Endothelial cell of umbilical vein (primary cell): ENCODE data around the gene CLEC4M. TPM values are rescaled to one million over a fixed set of nuclear protein-coding genes. Genes with fewer than 3 reads are reported as not detected.
"Not testable (repeated sequence)": the region's sequence is repeated elsewhere in the genome, so short reads cannot be mapped to it uniquely, and the experiment has no call there.

Experiments used
- BruUV-seq: library from RNA; stranded (reverse); fragments of 400-500 nt; replicated peaks from 2 replicates; lab custom pipeline; 2021; lab: Mats Ljungman, UMichigan
- CTCF ChIA-PET: fragments of 300-600, 350-600 bp; sonication (Branson Sonifier 250); formaldehyde crosslinking; loops from one replicate; lab custom pipeline; 2021; ENCODE audit warnings: antibody characterized with exemption, inconsistent platforms; lab: Charles Lee
- POLR2A ChIA-PET: fragments of 300-600, 350-600 bp; sonication (Branson Sonifier 250); formaldehyde crosslinking; loops from one replicate; lab custom pipeline; 2021; ENCODE audit warnings: antibody characterized with exemption, inconsistent platforms; lab: Charles Lee
- DNase-seq: peaks from one replicate; pipeline ENCODE4 v3.0.0-alpha.2; 2011; ENCODE audit warnings: low read depth, low spot score
- FAIRE-seq: peaks from 2 replicates; lab custom pipeline; 2011; peaks lifted over from hg19 to GRCh38; lab: Jason Lieb, UNC
- H2AFZ ChIP-seq: 2 replicates; pipeline ENCODE4 v1.6.0; 2012; ENCODE audit warnings: low read depth, low read length, control low read depth, inconsistent platforms
- H3K27ac ChIP-seq: 2 replicates; pipeline ENCODE4 v1.5.1; 2011; ENCODE audit warnings: low read depth, mild to moderate bottlenecking, control low read depth, low read length, moderate library complexity; ENCODE audit not compliant: insufficient read depth
- H3K27me3 ChIP-seq, 2 experiments: 2 replicates each; pipeline versions ENCODE4 v1.6.0 to v1.6.1; 2011; ENCODE audit warnings: low read length in 2 of 2, mixed read lengths in 1 of 2; ENCODE audit not compliant: control insufficient read depth in 2 of 2, insufficient read depth in 2 of 2
- H3K36me3 ChIP-seq, 2 experiments: 2 replicates in 1 of 2; 3 replicates in 1 of 2; pipeline ENCODE4 v1.5.1; 2011; ENCODE audit warnings: low read length in 2 of 2, mild to moderate bottlenecking in 1 of 2, moderate library complexity in 1 of 2; ENCODE audit not compliant: control insufficient read depth in 2 of 2, insufficient read depth in 2 of 2; ENCODE audit errors: extremely low read depth in 1 of 2
- H3K4me1 ChIP-seq: 3 replicates; pipeline ENCODE4 v1.5.1; 2011; ENCODE audit warnings: mild to moderate bottlenecking, low read length; ENCODE audit not compliant: control insufficient read depth, insufficient read depth; ENCODE audit errors: extremely low read depth
- H3K4me2 ChIP-seq: 2 replicates; pipeline ENCODE4 v1.6.1; 2011; ENCODE audit warnings: low read length, control low read depth, mixed read lengths; ENCODE audit not compliant: insufficient read depth
- H3K4me3 ChIP-seq, 3 experiments: fragments of 200-600 bp in 1 of 3; sonication (generic), shearing (Covaris generic) in 1 of 3; replicated peaks in 1 of 3; 2 replicates each; pipeline ENCODE4 v1.5.1; 2011 to 2016; ENCODE audit warnings: control low read depth in 3 of 3, low read length in 3 of 3, mild to moderate bottlenecking in 2 of 3, inconsistent platforms in 1 of 3, low read depth in 1 of 3, moderate library complexity in 1 of 3; ENCODE audit not compliant: insufficient read depth in 1 of 3
- H3K79me2 ChIP-seq: 2 replicates; pipeline ENCODE4 v1.6.0; 2012; ENCODE audit warnings: low read length, inconsistent platforms; ENCODE audit not compliant: control insufficient read depth, insufficient read depth
- H3K9ac ChIP-seq: replicated peaks from 2 replicates; pipeline ENCODE3; 2011; ENCODE audit warnings: low read length, control low read depth; ENCODE audit not compliant: insufficient read depth; ENCODE audit errors: extremely low read depth
- H3K9me1 ChIP-seq: replicated peaks from 3 replicates; pipeline ENCODE4 v1.6.0; 2011; ENCODE audit warnings: mild to moderate bottlenecking, low read length; ENCODE audit not compliant: control insufficient read depth, insufficient read depth; ENCODE audit errors: extremely low read depth
- H3K9me3 ChIP-seq: replicated peaks from 2 replicates; pipeline ENCODE4 v1.5.1; 2012; ENCODE audit warnings: low read length, inconsistent platforms; ENCODE audit not compliant: control insufficient read depth, insufficient read depth
- H4K20me1 ChIP-seq: replicated peaks from 2 replicates; pipeline ENCODE3; 2011; ENCODE audit warnings: mild to moderate bottlenecking, low read length; ENCODE audit not compliant: control insufficient read depth, insufficient read depth; ENCODE audit errors: extremely low read depth
- CTCF ChIP-seq, 2 donors: IDR thresholded peaks; 1 replicate in 1 of 2; 2 replicates in 1 of 2; pipeline ENCODE4 v1.5.1; 2011; ENCODE audit warnings: low read length in 2 of 2, mild to moderate bottlenecking in 2 of 2, moderate library complexity in 2 of 2, control low read depth in 1 of 2, inconsistent platforms in 1 of 2, low read depth in 1 of 2; ENCODE audit not compliant: insufficient read depth in 1 of 2; ENCODE audit errors: extremely low read depth in 1 of 2
- EZH2 ChIP-seq: IDR thresholded peaks from 2 replicates; pipeline ENCODE4 v1.6.1; 2012; ENCODE audit warnings: borderline replicate concordance, low read depth, mild to moderate bottlenecking, moderate library complexity, low read length, inconsistent platforms; ENCODE audit not compliant: severe bottlenecking
- FOS ChIP-seq: IDR thresholded peaks from 2 replicates; pipeline ENCODE4 v1.6.1; 2011; ENCODE audit warnings: mild to moderate bottlenecking, low read length, moderate library complexity, borderline replicate concordance; ENCODE audit not compliant: insufficient read depth
- GATA2 ChIP-seq: IDR thresholded peaks from 2 replicates; pipeline ENCODE4 v1.7.0; 2011; ENCODE audit warnings: low read depth, mild to moderate bottlenecking, moderate library complexity, mixed read lengths, low read length; ENCODE audit not compliant: insufficient read length, insufficient read depth
- JUN ChIP-seq: IDR thresholded peaks from 2 replicates; pipeline ENCODE4 v1.6.1; 2011; ENCODE audit warnings: borderline replicate concordance, low read depth; ENCODE audit not compliant: insufficient read length, insufficient read depth
- MAX ChIP-seq: IDR thresholded peaks from 2 replicates; pipeline ENCODE4 v1.6.1; 2011; ENCODE audit not compliant: insufficient read depth, insufficient read length
- MYC ChIP-seq: IDR thresholded peaks from one replicate; pipeline ENCODE4 v1.6.1; 2011; ENCODE audit warnings: mild to moderate bottlenecking, low read depth, low read length
- POLR2A ChIP-seq: IDR thresholded peaks from 2 replicates; pipeline ENCODE4 v1.6.1; 2012; ENCODE audit warnings: low read depth, mild to moderate bottlenecking, control low read depth, low read length
- POLR2AphosphoS5 ChIP-seq: IDR thresholded peaks from 2 replicates; pipeline ENCODE4 v1.6.1; 2012; ENCODE audit warnings: low read depth, mild to moderate bottlenecking, control low read depth, low read length, moderate library complexity; ENCODE audit not compliant: insufficient read depth
- dilution Hi-C: fragments of 300-500 bp; cut with MboI; formaldehyde crosslinking; loops from one replicate; pipeline ENCODE4 v1.15.0; 2019; ENCODE audit warnings: low sequenced_read_pairs; ENCODE audit not compliant: extremely low pct_ligation_motif_present
- intact Hi-C: fragments of 100-400 bp; cut with micrococcal nuclease; formaldehyde crosslinking; loops from one replicate; pipeline ENCODE4 v1.10.0; 2022
- polyA plus RNA-seq, 4 experiments: library from polyadenylated mRNA; depleted of rRNA in 3 of 4; stranded (reverse) in 3 of 4; unstranded in 1 of 4; fragments of >200 nt; gene quantifications; 2 replicates each; pipeline versions ENCODE4 v1.2.1 to v1.2.3, GENCODE V29; 2011 to 2012; ENCODE audit warnings: missing spikeins in 1 of 4
- total RNA-seq: library from RNA; stranded (reverse); gene quantifications from 2 replicates; pipeline ENCODE4 v1.2.3, GENCODE V29; 2021

CLEC4M gene
- total and polyA plus RNA-seq, 2 donors (not counting 3 experiments of a cell fraction or from before 2014, with no cell fraction given): 0.46 to 1.0 TPM

DNA sequence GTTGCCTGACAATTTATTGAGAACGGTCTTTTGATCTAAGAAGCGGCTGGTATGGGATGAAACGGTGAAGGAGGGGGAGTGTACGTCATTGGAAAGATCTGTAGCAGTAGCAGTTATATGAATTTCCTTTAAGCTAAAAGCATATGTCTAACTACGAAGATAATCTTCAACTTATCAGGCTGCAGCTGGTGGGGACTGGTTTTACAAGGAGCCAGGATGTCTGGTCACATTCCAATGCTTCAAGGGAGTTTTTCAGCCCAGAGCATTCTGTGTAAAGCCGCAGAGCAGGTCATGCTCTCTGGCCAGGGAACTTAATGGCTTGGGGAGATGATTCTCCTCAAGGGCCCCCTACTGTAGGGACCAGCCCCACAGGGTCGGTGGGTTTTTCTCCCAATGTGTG is 29.2 kb downstream of the CLEC4M start:
- H3K9me1 ChIP-seq: no peaks in the 10 kb centered on the region
- no peak for TF ChIP-seq MAX
- TF ChIP-seq POLR2AphosphoS5: no peak
- TF ChIP-seq EZH2: no peak
- TF ChIP-seq GATA2: no peak
- no peak for TF ChIP-seq POLR2A
- TF ChIP-seq FOS: no peak
- no peak for TF ChIP-seq CTCF (IDR thresholded peaks at IDR 0.05; ENCODE audit: extremely low read depth in 1 of 2, insufficient read depth in 1 of 2, low read depth in 1 of 2, low read length in 2 of 2)
- TF ChIP-seq MYC: no peak
- no peak for TF ChIP-seq JUN
- ChIA-PET POLR2A (no interaction called here), CTCF (interaction anchor here (0.9 to 1.9 kb wide), 3 partner anchors 43 to 224 kb away, joined by 3 to 7 read pairs (median 5); partner anchors contain the start of gene TRAPPC5)
- no peak overlapping the region for H3K9ac ChIP-seq
- H3K4me3 ChIP-seq: no peak overlapping the region
- no peaks in the 10 kb centered on the region for H3K79me2 ChIP-seq
- H3K9me3 ChIP-seq: no peaks in the 10 kb centered on the region
- no peaks in the 10 kb centered on the region for H4K20me1 ChIP-seq
- intact Hi-C loops (no loop called here), dilution Hi-C loops (no loop called here)
- H3K4me2 ChIP-seq: no peak overlapping the region
- peaks cover 27% of the 10 kb centered on the region for H3K4me1 ChIP-seq
- no peaks in the 10 kb centered on the region for H3K27me3 ChIP-seq
- DNase-seq (peak; percentile 68), FAIRE-seq (no peak)
- H2AFZ ChIP-seq: peak overlapping the region; percentile 18
- BruUV-seq: no TSS peak
- H3K27ac ChIP-seq: peak overlapping the region; percentile 62
- peaks cover 0 to 2% of the 10 kb centered on the region in 2 experiments for H3K36me3 ChIP-seq

- dilution Hi-C loops, H3K4me3 ChIP-seq, POLR2A ChIA-PET, H3K9me3 ChIP-seq, intact Hi-C loops, FAIRE-seq, H2AFZ ChIP-seq, H3K27me3 ChIP-seq, H4K20me1 ChIP-seq, H3K36me3 ChIP-seq, DNase-seq, H3K4me2 ChIP-seq, H3K9ac ChIP-seq, H3K9me1 ChIP-seq, H3K79me2 ChIP-seq, BruUV-seq: not testable (repeated sequence)
- CTCF ChIA-PET: interaction anchor here (0.9 to 1.9 kb wide), 2 partner anchors 112 to 224 kb away, joined by 5 to 7 read pairs; partner anchors contain the start of gene TRAPPC5
- H3K27ac ChIP-seq: peak overlapping the region; percentile 62
- H3K4me1 ChIP-seq: peaks cover 27% of the 10 kb centered on the region
Measured at GRCh38 chr19:7792701-7793100, 29.7 kb downstream of the CLEC4M start.
